ENCODE data around the gene OXCT1.

Gene OXCT1

DNA sequence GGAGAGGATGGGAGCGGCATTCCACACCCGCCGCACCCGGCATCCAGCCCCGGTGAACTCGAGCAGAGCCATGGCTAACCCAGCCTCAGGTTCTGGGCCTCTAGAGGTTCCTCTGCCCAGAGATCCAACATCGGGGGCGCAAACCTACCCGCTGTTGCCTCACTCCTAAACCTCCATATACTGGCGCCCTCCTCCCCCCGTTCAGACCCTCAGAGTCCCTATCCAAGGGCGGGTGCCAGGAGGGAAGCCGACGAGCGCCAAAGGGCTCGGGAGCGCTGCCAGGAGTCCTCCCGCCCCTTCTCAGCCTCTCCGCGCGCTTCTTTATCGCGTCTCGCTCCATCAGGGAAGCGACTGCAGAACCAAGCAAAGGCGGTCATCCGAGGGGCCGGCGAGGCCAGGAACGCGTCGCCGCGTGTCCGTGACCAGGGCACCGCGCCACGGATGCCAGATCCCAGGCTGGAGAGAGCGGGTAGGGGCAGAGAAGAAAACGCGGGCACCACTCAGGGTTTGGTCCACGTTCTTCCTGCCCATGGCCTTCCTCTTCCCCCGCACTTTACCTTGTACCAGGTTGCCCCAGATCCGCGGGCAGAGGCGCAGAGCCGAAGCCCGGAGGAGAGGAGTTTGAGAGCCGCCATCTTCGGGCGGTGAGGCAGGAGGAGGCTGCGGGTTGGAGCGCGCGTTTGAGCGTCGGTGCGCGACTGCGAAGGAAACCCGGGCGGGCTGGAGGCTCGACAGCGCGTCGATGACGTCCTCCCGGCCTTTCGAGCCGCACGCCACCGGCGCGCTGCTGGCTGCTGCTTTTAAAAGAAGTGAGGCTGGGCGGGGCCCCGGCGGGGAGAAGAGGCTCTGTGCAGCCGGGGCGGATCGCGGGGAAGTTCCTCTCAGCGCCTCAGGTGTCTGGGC, at the start of gene OXCT1:
Gene OXCT1 (minus strand): TSS at position 702 of the 903 bp plus-strand sequence. CDS start 67 bp downstream, at position 635.
- DNase-seq (ENCODE audit: low read depth in 2 of 2): peak; percentile 49 to 57

DNA sequence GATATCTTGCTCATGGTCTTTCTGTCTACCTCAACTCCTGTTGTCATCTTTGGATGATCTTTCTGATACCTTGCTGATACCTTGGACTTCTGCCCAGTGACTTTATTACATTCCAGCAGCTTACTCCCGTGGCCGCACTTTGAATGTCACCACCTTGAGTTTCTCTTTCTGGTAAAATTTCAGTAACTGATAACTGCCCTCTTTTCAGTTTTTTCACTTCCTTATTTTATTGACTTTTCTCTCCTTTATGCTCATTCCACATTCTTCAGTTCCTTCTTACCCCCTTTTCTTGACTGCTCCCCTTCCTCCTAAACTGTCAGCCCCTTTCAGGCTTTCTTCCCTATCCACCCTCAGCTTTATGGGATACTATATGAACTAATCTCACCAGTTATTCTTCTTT, 47.9 kb upstream of the OXCT1 start:
- no peak for DNase-seq (ENCODE audit: low read depth in 2 of 2)

DNA sequence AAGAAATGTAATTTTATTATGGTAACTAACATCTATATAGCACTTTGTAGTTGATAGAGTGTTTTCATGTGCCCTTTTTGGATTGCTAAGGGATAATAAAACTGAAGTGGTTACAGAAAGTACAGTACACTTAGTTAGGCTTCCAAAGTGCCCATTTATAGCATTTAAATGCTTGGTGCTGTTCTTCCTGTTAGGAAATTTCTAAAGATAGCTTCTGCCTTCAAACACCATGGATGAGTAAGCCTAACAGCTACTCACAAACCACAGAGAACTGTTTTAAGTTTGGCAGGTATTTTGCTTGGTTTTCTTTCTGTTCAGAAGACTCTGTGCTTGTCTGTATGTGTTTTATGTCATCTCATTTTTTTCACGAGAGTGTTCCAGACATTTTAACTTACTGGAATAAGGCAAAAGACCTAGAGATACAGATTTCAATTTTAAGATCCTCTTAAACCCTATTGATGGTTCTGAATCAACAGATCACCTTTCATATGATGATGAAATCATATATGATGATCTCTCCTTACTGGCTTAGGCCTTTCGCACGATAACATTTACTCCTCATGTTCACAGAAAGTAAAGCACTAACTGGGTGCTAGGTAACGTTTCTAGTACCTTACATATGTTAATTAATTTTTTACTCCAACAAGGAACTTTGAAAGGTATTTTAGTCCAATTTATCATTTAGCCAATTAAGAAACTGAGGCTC, 38.3 kb upstream of the OXCT1 start:
- peak in 1 of 2 experiments; percentile 13 for DNase-seq (ENCODE audit: low read depth in 2 of 2)

DNA sequence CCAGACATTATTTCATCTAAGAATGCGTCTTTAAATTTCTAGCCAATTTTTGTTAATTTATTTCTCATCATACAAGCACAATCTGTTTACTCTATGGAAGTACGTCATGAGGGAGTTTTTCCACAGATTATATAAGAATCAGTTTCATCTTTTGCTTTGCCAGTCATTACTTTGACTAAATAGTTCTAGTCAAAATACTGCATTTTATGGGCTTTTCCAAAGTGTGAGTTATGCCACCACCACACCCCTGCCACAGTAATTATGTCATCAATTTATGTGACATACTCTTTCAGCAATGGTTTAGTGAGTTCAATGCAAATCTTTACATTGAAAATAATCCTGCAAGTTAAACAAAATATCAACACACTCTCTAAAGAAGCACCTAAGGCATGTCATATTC, 35.9 kb upstream of the OXCT1 start:
- DNase-seq (ENCODE audit: low read depth in 2 of 2): no peak

DNA sequence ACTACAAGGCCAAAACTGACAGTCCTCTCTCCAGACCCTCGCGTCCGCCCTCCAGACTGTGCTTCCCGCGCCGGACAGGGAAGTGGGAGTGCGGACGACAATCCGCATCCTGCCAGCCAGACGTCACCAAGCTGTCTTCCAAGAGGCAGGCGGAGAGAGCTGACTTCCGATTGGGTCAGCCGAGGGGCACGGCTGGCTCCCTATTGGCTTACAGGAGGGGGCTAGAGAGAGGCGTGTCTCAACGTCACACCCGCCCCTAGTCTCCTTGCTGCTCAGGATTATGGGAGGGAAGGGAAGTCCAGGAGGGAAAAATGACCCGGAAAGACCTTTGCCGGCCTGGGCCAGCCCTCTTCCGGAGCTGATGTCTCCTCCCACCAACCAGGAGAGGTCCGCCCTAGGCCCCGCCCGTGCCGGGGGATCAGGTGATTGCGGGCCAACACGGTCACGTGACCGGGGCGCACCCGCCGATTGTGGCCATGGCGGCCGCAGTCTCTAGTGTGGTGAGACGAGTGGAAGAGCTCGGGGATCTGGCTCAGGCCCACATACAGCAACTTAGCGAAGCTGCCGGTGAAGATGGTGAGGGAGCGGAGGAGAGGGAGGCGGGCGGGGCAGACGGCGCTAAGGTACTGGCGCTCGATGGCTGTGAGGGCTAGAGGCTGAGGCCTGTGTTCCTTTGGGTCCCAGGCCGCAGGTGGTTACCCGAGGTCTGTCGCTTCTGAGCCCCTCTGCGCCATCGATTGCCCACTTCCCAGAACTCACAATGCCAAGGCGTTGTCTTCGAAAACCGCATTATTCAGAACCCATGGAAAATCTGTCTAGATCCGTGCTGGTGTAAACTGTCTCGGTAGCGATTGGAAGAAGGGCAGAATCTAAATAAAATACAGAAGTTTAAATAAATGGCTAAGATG, 33.9 kb upstream of the OXCT1 start, which contains the start of gene RIMOC1:
Gene RIMOC1 (plus strand): TSS at position 453 of the 908 bp plus-strand sequence. CDS start 24 bp downstream, at position 477.
- peak; percentile 99 for DNase-seq (ENCODE audit: low read depth in 2 of 2)

DNA sequence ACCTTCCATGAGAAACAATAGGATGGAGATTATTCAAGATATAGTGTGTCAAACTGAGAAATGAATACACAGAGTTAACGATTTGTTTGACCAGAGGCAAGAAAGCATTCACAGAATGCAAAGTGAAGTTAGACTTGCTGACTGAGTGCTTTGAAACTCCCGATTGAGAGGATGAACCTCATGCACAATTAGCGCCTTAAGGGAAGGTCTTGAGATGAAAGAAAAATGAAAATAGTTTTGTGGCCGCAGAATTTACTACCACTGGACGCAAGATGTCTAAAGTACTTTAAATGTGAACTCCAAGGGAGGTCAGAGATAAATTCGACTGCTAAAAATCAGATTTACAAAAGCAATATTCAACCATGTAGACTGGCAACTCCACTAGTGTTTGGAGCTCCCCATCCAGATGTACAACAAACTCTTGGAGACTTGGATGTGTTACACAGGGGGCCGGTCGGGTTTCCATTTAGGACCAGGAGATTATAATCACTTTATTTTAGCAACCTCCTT, 33.2 kb upstream of the OXCT1 start:
- no peak for DNase-seq (ENCODE audit: low read depth in 2 of 2)

DNA sequence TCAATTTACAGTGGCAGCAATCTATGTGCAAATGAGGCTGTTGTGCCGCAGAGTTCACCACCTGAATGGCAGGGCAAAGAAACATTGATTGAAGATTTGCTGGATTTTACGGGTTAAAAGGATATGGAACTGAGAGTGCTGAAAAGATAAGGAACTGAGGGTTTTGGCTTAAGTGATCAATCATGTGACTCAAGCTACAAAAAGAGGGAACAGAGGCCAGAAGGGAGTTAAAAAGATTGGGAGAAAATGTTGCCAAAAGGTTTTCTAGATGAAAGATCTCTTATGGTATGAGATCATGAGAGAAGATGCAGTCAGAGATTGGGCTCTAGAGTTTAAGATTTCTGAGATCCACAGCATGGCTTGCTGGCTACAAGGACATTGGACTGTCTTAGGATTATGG, 26.0 kb upstream of the OXCT1 start:
- no peak for DNase-seq (ENCODE audit: low read depth in 2 of 2)

DNA sequence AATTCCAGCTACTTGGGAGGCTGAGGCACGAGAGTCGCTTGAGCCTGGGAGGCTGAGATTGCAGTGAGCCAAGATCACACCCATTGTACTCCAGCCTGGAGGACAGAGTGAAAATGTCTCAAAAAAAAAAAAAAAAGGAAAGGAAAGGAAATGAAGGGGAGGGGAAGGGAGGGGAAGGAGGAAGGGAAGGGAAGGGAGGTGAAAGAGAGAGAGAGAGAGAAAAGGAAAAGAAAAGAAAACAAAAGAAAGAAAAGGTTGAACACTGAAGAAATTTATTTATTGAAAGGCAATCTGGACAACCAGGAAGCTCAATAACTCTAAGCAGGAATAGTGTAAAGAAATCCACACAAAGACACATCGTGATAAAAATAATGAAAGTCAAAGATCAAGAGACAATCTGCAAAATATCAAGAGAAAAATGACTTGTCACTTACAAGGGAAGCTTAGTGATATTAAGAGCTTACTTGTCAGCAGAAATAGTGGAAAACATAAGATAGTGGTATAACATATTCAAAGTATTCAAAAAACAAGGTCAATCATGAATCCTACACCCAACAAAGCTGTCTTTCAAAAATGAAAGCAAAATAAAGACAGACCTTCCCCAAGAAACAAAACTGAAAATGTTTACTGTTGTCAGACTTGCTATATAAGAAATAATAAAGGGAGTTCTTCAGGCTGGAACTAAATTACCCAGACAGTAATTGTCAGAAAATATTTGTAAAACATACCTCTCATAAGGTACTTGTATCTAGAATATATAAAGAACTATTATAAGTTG, 23.0 kb upstream of the OXCT1 start:
- no peak for DNase-seq (ENCODE audit: low read depth in 2 of 2)

DNA sequence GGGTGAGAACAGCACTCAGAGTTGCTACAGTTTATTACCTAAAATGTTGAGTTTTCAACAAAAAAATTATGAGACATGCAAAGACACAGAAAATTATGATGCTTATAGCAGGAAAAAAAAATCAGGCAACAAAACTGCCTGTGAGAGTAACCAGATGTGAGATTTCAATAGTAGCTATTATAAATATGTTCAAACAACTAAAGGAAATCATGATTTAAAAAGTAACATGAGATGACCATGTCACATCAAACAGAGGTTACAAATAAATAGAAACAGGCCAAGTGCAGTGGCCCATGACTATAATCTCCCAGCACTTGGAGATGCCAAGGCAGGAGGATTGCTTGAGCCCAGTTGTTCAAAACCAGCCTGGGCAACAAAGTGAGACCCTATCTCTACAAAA, 21.8 kb upstream of the OXCT1 start:
- DNase-seq (ENCODE audit: low read depth in 2 of 2): no peak

DNA sequence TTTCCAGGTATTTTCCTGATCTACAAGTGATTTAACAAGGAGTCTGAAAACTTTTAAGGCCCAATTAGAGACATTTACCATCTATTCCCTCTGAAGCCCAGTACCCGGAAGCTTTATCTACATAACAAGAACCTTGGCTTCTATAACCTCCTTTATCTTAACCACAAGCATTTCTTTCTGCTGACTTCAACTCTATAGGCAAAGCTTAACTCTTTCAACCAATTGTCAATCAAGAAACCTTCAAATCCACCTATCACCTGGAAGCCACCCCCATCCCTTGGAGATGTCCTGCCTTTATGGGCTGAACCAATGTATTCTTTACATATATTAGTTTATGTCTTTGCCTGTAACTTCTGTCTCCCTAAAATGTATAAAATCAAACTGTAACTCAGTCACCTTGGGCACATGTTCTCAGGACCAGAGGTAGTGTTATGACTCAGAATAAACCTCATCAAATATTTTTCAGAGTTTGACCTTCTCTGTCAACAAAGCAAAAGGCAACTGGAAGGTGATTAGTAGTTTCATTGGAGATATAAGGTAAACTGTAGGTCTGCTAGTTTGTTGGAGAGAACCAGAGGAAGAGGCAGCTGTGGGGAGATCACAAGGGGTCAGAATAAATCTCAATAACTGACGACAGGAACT, 21.0 kb upstream of the OXCT1 start:
- no peak for DNase-seq (ENCODE audit: low read depth in 2 of 2)

DNA sequence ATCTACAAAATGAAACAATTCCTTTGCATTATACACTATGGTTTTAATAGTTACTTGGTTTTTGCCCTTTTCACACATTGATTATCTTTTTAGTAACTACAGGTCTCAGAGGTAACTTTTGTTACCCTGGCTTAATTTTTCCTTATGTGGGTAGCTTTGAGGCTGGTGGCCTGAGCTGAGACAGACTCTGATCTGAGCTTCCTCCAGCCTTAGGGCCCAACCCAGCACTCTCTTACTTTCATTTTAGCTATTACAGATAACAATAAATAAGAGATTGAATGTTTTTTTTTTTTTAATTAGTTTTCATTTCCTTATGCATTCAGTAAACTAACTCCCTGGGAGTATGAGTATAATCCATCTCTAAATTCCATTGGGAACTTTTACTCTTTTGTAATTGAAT, 15.1 kb upstream of the OXCT1 start:
- no peak for DNase-seq (ENCODE audit: low read depth in 2 of 2)

DNA sequence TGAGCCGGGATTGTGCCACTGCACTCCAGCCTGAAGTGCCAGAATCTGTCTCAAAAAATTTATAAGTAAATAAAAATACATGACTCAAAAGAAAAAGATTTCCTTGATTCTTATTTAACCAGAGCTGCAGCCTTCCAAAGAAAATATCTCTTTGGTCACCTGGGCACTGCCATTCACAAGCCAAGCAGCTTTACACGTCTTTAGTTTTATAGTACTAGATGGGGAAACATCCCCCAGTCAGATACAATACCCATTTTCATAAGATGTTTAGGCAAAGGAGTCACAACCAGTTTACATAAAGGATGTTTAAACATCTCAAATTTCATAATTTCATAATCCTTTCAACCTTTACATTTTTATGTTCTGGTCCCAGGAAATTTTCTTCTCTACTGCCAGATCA, 13.7 kb upstream of the OXCT1 start:
- DNase-seq (ENCODE audit: low read depth in 2 of 2): no peak

DNA sequence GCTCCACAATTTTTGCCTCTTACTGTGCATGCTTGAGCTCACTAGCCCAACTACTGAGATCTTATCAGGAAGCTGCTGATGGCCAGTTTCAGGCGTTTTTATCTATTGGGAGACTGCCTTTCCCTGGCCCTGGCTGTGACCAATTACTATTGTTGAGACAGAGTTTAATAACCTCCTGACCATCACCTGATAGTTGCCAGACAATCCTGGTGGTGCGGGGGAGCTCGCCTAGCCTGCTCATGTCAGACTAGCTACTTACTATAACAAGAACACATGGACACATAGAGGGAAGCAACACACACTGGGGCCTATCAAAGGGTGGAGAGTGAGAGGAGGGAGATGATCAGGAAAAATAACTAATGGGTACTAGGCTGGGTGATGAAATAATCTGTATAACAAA, 13.0 kb upstream of the OXCT1 start:
- no peak for DNase-seq (ENCODE audit: low read depth in 2 of 2)

DNA sequence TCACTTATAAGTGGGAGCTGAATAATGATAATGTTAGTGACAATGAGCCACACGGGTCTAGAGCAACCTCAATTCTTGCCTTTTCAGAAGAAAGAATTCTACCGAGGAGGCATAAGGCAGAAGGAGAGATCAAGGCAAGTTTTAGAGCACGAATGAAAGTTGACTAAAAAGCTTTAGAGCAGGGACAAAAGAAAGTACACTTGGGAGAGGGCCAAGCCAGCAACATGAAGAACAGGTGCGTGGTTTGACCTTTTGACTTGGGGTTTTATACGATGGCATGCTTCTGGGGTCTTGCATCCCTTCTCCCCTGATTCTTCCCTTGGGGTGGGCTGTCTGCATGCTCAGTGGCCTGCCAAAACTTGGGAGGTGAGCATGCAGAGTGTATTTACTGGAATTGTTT, 12.5 kb upstream of the OXCT1 start:
- no peak for DNase-seq (ENCODE audit: low read depth in 2 of 2)

DNA sequence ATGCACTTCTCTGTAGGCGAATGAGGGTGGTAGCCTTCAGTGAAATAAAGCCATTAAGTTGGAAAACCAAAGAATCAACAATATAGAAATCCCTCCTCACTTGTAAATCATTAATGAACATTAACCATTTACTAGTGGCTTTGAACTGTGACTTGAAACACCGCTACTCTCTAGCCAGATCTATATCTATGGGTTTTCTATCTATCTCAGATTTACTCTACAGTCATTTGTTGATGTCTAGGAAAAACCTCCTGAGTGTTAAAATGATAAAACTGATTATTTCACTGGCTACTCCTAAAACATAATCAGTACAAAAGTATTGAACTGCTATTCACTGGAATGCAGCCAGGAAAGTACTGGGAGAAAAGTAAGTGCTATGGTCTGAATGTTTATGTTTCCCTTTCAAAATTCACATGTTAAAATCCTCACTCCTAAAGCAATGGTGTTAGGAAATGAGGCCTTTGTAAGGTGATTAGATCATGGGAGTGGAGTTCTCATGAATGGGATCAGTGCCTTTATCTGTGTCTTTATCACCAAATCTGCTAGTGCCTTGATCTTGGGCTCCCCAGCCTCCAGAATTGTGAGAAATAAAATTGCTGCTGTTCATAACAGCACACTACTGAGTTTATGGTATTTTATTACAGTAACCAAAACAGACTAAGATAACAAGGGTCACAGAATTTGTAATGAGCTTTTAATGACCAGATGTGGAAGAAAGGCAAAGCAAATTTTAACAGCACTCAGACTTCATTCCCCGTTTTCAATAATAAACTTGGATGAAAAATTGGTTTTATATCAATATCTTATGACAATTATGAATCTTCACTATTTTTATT, 8.6 kb upstream of the OXCT1 start:
- no peak for DNase-seq (ENCODE audit: low read depth in 2 of 2)

DNA sequence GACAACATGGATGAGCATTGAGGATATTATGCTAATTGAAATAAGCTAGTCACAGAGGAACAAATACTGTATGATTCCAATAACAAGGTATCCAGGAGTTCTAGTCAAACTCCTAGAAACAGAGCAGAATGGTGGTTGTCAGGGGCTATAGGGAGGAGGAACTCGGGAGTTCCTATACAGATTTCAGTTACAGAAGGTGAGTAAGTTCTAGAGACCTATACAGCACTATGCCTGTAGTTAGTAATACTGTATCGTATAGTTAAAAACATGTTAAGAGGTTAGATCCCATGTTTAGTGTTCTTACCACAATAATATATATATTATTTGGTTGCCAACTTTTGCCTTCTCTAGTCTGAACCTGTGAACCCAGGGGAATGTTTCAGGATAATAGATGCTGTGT, 7.9 kb upstream of the OXCT1 start:
- no peak for DNase-seq (ENCODE audit: low read depth in 2 of 2)

DNA sequence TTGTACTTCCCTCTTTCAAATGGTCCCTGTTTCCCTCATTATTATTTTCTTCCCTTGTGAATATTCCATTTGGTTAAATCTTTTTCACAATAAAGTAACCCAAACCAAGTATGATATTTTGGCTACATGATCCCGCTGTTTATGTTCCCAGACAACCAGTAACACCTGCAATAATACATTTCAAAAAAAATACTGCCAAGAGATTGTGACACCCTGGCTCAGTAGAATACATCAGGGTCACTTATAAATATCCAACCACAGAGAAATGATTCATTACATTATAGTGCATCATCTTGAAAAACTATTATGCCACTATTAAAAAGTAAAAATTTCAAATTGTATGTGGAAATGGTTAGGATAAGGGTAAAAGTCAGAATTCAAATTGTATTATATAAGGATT, 7.2 kb upstream of the OXCT1 start:
- DNase-seq (ENCODE audit: low read depth in 2 of 2): no peak

DNA sequence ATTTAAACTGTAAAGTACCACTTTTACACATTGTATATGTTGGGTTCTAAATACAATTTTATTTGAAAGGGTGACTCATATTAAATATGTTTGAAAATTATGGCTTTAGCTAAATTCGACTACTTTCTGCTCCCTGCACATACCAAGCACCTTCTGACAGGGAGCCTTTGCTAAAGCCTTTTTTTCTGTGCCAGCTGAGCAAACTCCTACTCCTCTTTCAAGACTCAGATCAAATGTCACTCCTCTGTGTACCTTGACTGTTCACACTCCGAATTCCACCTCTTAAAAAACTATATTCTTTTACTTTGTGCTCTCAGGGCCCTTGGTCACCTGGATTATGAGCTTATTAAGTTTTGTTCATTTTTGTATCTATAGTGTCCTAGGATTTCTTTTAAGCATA, 6.5 kb upstream of the OXCT1 start:
- no peak for DNase-seq (ENCODE audit: low read depth in 2 of 2)

DNA sequence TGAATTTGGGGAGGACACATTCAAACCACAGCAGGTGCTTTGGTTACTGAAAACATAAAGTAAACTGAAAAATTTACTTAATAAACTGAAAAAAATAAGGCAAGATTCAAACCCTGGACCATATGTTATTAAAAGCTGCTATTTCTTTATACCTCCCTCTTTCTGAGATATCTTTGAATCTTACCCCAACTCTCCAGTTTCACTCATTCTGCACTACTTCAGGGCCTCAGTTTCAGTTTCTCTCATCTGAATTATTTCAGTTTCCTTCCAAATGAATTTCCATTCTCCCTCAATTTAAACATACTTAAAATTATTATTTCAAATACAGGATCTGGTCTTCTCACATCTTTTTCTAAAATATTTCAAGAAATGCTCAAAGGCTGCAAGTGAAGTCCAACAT, 4.9 kb upstream of the OXCT1 start:
- DNase-seq (ENCODE audit: low read depth in 2 of 2): no peak

Data from fibroblast of skin of left quadriceps (primary cell).